Panc1 (cell line): ENCODE measurements around the gene CFAP74. TPM values are rescaled to one million over a fixed set of nuclear protein-coding genes. Genes with fewer than 3 reads are reported as not detected.

Source experiments
- ATAC-seq: fragments of 200-7000 bp; cut with Tn5 transposase; 2 replicates; pipeline ENCODE4 v1.9.1; 2020; ENCODE audit warnings: mild to moderate bottlenecking, moderate library complexity
- BruUV-seq: library from RNA; stranded (reverse); fragments of 400-500 nt; replicated peaks from 2 replicates; lab custom pipeline; 2021; lab: Mats Ljungman, UMichigan
- CTCF ChIA-PET: fragments of 300-600 bp; sonication (Branson Sonifier 250); formaldehyde crosslinking; loops from one replicate; lab custom pipeline; 2022; ENCODE audit warnings: antibody characterized with exemption; lab: Charles Lee
- POLR2A ChIA-PET: fragments of 300-600 bp; sonication (Branson Sonifier 250); formaldehyde crosslinking; loops from one replicate; lab custom pipeline; 2022; ENCODE audit warnings: antibody characterized with exemption; lab: Charles Lee
- DNase-seq: peaks from one replicate; pipeline ENCODE4 v3.0.0-alpha.2; 2010; ENCODE audit warnings: low read depth, low spot score
- H3K27ac ChIP-seq: 2 replicates; pipeline ENCODE4 v1.5.1; 2011; ENCODE audit warnings: mild to moderate bottlenecking, low read length, inconsistent platforms
- H3K27me3 ChIP-seq: fragments of 200-500 bp; sonication (Bioruptor generic); 2 replicates; pipeline ENCODE4 v1.6.0; 2014; ENCODE audit warnings: low read length, inconsistent platforms; ENCODE audit not compliant: control insufficient read depth, insufficient read depth
- H3K36me3 ChIP-seq: fragments of 200-500 bp; sonication (Bioruptor generic); 2 replicates; pipeline ENCODE4 v1.5.1; 2014; ENCODE audit warnings: inconsistent platforms, mild to moderate bottlenecking, low read length, moderate library complexity; ENCODE audit not compliant: control insufficient read depth, insufficient read depth
- H3K4me1 ChIP-seq: 2 replicates; pipeline ENCODE4 v1.5.1; 2011; ENCODE audit warnings: inconsistent platforms, mild to moderate bottlenecking, low read length, moderate library complexity; ENCODE audit not compliant: control insufficient read depth, insufficient read depth
- H3K4me3 ChIP-seq, 2 experiments: 2 replicates each; pipeline ENCODE4 v1.5.1; 2011 to 2012; ENCODE audit warnings: low read depth in 2 of 2, low read length in 2 of 2, mild to moderate bottlenecking in 2 of 2, inconsistent platforms in 1 of 2, moderate library complexity in 1 of 2
- H3K9me3 ChIP-seq: fragments of 200-500 bp; sonication (Bioruptor generic); 2 replicates; pipeline ENCODE4 v1.5.1; 2014; ENCODE audit warnings: low read depth, mild to moderate bottlenecking, inconsistent platforms, low read length, moderate library complexity; ENCODE audit not compliant: control insufficient read depth, insufficient read depth
- POLR2AphosphoS5 ChIP-seq: IDR thresholded peaks from 2 replicates; pipeline ENCODE4 v1.6.1; 2012; ENCODE audit warnings: mild to moderate bottlenecking, low read depth, low read length, moderate library complexity
- REST ChIP-seq, 2 experiments: IDR thresholded peaks; 2 replicates each; pipeline ENCODE4 v1.6.1; 2011 to 2012; ENCODE audit warnings: low read depth in 2 of 2, control low read depth in 1 of 2, low read length in 1 of 2, mild to moderate bottlenecking in 1 of 2, moderate library complexity in 1 of 2; ENCODE audit not compliant: insufficient read depth in 1 of 2
- SIN3A ChIP-seq: IDR thresholded peaks from 2 replicates; pipeline ENCODE4 v1.6.1; 2012; ENCODE audit warnings: low read depth, mild to moderate bottlenecking, low read length, moderate library complexity, borderline replicate concordance; ENCODE audit not compliant: insufficient read depth
- TCF7L2 ChIP-seq: IDR thresholded peaks from 2 replicates; pipeline ENCODE4 v1.6.1; 2011; ENCODE audit warnings: mild to moderate bottlenecking, low read depth, low read length, inconsistent platforms
- in situ Hi-C: cut with HindIII; loops from 2 replicates; pipeline ENCODE4 v1.10.0; 2016; ENCODE audit warnings: low sequenced_read_pairs, low pct_unique_long_range_greater_than_20kb
- intact Hi-C: fragments of 100-400 bp; cut with micrococcal nuclease; formaldehyde crosslinking; loops from one replicate; pipeline ENCODE4 v1.10.0; 2022; ENCODE audit not compliant: unreplicated experiment
- total RNA-seq: library from RNA; stranded (reverse); gene quantifications from one replicate; pipeline ENCODE4 v1.2.1, GENCODE V29; 2021; ENCODE audit not compliant: unreplicated experiment
- TF ChIP-seq, protein P1 (sequence below): fragments of 450-650 bp; IDR thresholded peaks from 2 replicates; pipeline ENCODE4 v1.5.1; 2017; ENCODE audit warnings: mild to moderate bottlenecking

CFAP74 gene
- total RNA-seq, 1 experiment from 2014 or later: not detected

DNA sequence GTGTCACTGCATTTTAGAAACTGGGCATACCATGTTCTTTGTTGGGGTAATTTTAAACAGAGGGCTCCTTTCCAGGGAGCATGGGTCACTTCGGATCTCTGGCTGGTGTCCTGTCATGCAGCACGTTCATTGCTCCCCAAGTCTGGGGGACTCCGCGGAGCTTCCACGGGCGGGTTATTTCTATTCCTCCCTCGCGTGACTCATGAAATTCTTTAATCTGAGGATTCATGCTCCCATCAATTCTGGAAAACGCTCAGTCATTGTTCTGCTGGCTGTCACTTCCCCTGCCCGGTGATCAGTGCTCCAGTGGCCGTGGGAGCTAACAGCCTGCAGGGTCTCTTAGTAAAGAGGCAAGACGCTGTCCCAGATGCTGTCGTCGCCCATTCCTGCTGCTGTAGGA lies 28.1 kb downstream of the CFAP74 start:
- in situ Hi-C loops (no loop called here), intact Hi-C loops (no loop called here)
- DNase-seq: no peak
- Histone ChIP-seq H3K27me3 (no peaks in the 10 kb centered on the region), H3K36me3 (no peaks in the 10 kb centered on the region), H3K4me3 (no peak overlapping the region), H3K27ac (no peak overlapping the region), H3K9me3 (no peaks in the 10 kb centered on the region), H3K4me1 (no peaks in the 10 kb centered on the region)
- BruUV-seq: no TSS peak
- POLR2A ChIA-PET: no interaction called here
- CTCF ChIA-PET: no interaction called here
- ATAC-seq: no peak
- TF ChIP-seq POLR2AphosphoS5 (no peak), REST (IDR thresholded peaks at IDR 0.05; ENCODE audit: insufficient read depth in 1 of 2, low read depth in 2 of 2, low read length in 1 of 2) (no peak), SIN3A (no peak), TCF7L2 (no peak)
- TF ChIP-seq, protein P1, sequence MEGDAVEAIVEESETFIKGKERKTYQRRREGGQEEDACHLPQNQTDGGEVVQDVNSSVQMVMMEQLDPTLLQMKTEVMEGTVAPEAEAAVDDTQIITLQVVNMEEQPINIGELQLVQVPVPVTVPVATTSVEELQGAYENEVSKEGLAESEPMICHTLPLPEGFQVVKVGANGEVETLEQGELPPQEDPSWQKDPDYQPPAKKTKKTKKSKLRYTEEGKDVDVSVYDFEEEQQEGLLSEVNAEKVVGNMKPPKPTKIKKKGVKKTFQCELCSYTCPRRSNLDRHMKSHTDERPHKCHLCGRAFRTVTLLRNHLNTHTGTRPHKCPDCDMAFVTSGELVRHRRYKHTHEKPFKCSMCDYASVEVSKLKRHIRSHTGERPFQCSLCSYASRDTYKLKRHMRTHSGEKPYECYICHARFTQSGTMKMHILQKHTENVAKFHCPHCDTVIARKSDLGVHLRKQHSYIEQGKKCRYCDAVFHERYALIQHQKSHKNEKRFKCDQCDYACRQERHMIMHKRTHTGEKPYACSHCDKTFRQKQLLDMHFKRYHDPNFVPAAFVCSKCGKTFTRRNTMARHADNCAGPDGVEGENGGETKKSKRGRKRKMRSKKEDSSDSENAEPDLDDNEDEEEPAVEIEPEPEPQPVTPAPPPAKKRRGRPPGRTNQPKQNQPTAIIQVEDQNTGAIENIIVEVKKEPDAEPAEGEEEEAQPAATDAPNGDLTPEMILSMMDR: no peak

DNA sequence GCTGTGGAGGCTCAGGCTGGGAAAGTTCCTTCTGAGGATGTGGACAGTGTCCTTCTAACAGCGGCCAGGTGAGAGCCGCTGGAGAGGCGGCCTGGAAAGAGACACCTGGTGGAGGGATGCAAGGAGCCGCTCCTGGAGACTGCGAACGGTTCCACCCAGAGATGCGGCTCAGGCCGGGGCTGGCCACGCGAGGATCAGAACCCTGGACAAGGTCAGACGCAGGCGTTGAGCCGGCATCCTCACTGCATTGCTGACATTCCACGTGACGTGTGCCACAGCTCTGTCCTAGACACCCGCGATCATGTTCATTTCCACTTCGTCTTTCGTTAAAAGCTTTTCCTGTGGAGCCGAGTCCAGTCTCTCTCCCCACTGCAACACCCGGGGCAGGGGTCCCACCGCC lies 28.8 kb downstream of the CFAP74 start:
- CTCF ChIA-PET: no interaction called here
- in situ Hi-C loops: no loop called here

More for the DNA sequence above, 28.8 kb downstream of the CFAP74 start:
- Histone ChIP-seq H3K4me1 (no peaks in the 10 kb centered on the region), H3K27me3 (no peaks in the 10 kb centered on the region), H3K27ac (no peak overlapping the region), H3K4me3 (no peak overlapping the region), H3K9me3 (no peaks in the 10 kb centered on the region), H3K36me3 (no peaks in the 10 kb centered on the region)
- POLR2A ChIA-PET: no interaction called here
- TF ChIP-seq POLR2AphosphoS5 (no peak), REST (IDR thresholded peaks at IDR 0.05; ENCODE audit: insufficient read depth in 1 of 2, low read depth in 2 of 2, low read length in 1 of 2) (peak in 1 of 2 experiments; percentile 77; a peak in 2 of 4 replicates)
- intact Hi-C loops: no loop called here
- BruUV-seq: no TSS peak
- no peak for DNase-seq
- ATAC-seq: no peak
